Effector CD4-positive, alpha-beta T cell (primary cell): ENCODE measurements around the gene GRK3.

ENCODE experiments used
- DNase-seq: peaks from one replicate; pipeline ENCODE4 v3.0.0-alpha.2; 2020

GRK3 gene

DNA sequence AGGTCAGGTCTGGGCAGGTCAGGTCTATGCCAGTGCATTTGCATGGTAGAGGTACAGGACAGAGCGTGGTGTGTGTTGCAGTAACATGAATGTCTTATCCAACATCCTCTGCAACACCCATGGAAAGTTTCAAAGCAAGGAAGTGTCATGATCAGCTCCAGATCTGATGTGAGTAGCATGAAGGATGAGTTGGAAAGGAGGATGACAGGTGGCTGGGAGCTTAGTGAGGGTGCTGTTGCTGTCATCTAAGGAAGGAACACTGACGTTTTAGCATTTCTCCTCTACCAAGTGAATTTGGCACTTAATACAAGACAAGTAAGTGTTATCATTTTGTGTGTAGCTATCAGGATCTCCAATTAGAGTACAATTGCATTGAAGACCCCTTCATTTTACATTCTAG lies 65.1 kb downstream of the GRK3 start:
- no peak for DNase-seq

GRCh38 chr22:25630447-25630846 lies 66.0 kb downstream of the GRK3 start:
- no peak for DNase-seq

DNA sequence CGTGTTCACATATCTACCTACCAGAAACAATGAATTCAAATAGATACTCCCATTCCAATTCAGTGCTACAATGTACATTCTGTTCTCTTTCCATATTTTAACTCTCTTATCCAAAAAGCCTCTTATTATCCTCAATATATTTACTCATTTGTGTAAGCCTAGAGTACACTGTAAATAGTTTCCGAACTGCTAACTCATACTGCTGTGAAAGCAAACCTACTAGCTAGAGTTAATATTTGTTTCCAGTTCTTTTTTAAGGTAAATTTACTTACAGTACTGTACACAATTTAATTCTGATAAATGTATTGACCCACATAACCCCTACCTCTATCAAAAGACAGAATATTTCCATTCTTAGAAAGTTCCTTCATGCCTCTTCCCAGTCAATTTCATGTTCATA lies 71.8 kb downstream of the GRK3 start:
- no peak for DNase-seq

GRCh38 chr22:25637032-25637431 lies 72.6 kb downstream of the GRK3 start:
- no peak for DNase-seq

GRCh38 chr22:25637672-25638071 lies 73.2 kb downstream of the GRK3 start:
- no peak for DNase-seq

DNA sequence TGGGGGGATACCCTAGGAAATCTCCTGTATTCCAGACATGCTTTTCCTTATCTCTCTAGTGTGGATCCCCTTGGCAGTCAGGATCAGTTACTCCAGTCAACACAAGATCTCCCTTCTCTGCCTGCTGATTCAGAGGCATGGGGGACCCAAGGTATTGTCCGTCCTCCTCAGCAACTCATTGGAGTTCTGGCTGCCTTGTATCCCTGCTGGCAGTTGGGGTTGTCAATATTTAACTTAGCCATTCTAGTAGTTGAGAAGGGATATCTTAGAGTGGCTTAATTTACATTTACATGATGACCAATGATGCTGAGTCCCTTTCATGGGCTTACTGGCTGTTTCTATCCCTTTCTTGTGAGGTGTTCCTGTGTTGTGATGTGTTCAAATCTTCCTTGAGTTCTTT lies 74.2 kb downstream of the GRK3 start:
- no peak for DNase-seq

- DNase-seq: no peak
These were observed 77.2 kb downstream of the GRK3 start for GRCh38 chr22:25641650-25642049.

DNA sequence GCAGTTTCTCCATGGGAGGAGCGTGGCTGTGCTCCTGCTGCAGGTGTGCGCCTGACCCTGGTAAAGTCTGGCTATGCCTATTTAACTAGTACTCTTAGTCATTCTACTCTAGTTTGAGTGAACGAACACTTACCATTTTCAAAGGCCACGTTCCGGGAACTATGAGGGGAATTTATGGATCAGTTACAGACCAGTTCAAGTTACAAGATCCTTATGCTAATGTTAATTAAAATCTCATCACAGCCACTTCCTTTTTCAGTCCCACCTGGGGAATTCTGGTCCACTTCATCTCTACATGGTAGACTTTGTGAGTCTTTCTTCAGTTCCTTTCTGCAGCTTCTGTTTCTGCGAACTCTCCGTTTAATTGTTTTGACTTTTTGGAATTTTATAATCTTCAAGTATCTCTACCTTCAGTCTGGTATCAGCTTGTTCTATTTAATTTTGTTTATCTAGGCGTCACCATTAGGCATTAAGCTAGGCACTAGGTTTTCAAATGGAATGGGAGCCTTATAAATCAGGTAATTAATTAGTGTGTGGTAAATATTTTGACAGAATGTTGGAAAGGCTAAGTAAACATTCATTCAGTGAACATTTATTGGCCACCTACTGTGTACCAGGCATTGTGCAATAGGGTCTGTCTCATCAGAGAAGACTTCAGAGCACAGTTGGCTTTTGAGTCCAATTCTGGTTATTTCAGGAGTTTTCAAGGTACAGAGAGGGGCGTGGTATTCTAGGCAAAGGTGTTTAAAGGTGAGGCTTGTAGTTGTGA lies 78.9 kb downstream of the GRK3 start:
- DNase-seq: no peak

GRCh38 chr22:25644122-25644521 lies 79.6 kb downstream of the GRK3 start:
- DNase-seq: no peak

DNA sequence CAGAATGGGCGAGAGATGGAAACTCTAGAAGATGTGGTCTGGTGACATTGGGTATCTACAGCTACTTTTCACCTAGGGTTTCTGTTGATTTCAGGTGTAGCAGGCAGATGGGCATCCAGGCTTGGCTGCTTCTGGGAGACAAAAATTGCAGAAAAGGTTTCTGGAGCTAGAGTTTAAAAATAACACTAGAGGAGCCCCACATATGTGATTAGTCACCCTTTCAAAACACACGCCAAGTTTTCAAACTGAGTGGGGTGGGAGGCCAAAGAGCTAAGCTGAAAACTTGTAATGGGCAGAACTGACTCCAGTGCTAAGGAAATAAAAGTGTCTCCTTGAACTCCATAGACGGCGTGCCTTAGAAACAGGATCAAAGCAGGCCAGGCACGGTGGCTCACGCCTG lies 80.8 kb downstream of the GRK3 start:
- DNase-seq: no peak

- no peak for DNase-seq
These were observed 81.5 kb downstream of the GRK3 start for GRCh38 chr22:25645964-25646363.

- no peak for DNase-seq
These were observed 86.4 kb downstream of the GRK3 start for GRCh38 chr22:25650833-25651232.

DNA sequence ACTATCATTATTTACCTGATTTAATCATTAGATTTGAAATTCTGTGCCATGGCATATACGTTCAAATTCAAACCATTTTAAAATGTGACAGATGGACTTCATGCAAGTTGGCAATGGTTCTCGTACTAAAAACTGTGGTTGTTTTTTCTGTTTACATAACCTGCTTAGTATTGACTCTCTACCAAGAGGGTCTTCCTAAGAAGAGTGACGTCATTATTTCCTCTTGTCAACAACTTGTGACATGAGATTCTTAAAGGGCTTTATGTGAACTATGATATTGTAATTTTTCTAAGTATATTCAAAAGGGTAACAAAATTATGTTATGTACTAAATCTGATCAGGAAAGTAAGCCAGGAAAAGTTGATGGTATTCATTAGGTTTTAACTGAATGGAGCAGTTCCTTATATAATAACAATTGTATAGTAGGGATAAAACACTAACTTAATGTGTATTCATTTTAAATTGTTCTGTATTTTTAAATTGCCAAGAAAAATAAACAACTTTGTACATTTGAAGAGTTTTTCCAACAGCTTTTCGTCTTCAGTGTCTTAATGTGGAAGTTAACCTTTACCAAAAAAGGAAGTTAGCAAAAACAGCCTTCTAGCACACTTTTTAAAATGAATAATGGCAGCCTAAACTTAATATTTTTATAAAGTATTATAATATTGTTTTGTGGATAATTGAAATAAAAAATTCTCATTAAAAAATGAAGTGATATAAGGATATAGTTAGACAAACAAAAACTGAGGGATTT lies 87.0 kb downstream of the GRK3 start:
- DNase-seq: no peak

- DNase-seq: no peak
These were observed 90.2 kb downstream of the GRK3 start for GRCh38 chr22:25654676-25655075.

GRCh38 chr22:25655371-25655935 lies 91.0 kb downstream of the GRK3 start:
- DNase-seq: no peak

GRCh38 chr22:25656724-25657123 lies 92.2 kb downstream of the GRK3 start:
- no peak for DNase-seq

GRCh38 chr22:25658633-25659032 lies 94.2 kb downstream of the GRK3 start:
- no peak for DNase-seq

DNA sequence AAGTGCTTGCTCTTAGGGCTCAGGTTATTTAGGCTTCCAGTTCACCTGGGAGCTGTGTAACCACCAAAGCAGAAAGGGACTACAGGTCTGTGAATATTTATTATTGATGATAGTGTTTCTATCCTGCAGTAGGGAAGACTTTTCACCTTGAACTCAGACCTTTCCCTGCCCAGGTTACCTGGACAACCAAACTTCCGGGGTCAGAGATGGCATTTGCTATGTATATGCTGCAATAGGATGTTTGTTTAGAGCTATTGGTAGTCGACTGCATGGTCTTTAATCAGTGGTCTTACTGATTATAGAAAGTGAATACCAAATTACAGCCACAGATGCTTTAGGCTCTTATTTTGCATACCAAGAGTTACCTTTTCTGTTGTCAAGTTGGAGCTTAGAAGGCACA lies 94.9 kb downstream of the GRK3 start:
- no peak for DNase-seq

- no peak for DNase-seq
These were observed 95.9 kb downstream of the GRK3 start for GRCh38 chr22:25660336-25660735.

- no peak for DNase-seq
These were observed 96.6 kb downstream of the GRK3 start for GRCh38 chr22:25661073-25661472.

DNA sequence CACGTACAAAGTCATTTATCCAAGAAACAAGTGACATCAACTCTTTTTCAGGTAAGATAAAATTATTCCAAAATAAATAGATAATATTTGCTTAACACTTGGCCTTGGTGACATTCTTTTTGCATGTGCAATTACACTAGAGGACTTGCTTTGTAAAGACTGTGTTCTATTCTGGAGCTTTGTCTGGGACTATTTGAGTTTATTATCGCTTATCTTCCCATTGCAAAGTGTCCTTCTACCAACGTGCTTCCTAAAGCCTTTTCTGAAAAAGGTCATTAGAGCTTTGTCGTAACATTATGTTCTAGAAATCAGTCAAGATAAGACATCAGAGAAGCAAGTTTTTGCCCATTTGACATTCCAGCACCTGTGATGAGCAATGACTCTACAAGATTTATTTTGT lies 99.2 kb downstream of the GRK3 start:
- no peak for DNase-seq

DNA sequence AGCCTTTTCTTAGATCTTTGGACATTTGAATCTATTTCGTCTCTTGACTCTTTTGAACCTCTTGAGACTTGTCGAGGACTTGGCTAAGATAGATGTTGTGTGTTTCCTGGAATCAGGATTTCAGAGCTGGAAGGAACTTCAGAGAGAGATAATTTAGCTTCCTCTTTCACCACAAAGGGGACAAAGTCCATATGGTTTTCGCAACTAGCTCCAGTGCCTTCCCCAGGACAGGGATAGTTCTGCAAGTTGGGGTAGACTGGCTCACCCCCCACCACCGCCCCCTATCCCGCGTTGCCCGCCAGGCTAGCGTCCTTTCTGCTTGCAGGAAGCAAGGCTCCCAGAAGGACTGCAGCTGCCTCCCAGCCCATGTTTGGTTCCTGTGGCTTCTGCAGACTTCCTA lies 101.8 kb downstream of the GRK3 start:
- no peak for DNase-seq

DNA sequence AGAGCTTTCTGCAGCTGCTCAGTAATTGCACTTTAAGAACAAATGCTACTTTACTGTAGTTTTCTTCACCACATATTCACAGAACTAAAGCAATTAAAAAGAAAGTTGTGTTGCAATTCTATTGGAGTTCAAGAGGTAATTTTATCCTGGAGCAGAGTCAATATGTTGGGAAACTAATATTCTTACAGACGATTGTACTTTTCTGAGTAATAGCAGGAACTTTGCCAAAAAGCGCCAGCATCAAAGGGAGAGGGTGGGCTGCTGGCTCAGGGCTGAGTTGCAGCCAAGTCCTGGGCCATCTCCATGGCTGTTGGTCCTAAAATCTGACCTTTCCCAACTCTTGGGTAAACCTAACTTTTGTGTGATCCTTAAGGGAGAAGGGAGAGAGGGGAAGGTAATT lies 104.0 kb downstream of the GRK3 start:
- DNase-seq: no peak
